Gastrocnemius medialis (tissue), 4 donors: ENCODE results near the gene KIF16B. TPM values are rescaled to one million over a fixed set of nuclear protein-coding genes. Genes with fewer than 3 reads are reported as not detected.
A peak's percentile ranks its signal among the peaks of the same experiment; 100 is the strongest.

Source experiments
- ATAC-seq, 2 donors: fragments of 150-250 bp; one replicate each; pipeline ENCODE4 v1.9.1; 2016
- DNase-seq, 2 donors: peaks; one replicate each; pipeline ENCODE4 v3.0.0-alpha.2; 2019
- H3K27ac ChIP-seq, 4 donors: fragments of 200-600 bp; sonication (generic); 1 replicate in 1 of 4; 2 replicates in 3 of 4; pipeline ENCODE4 v1.5.1; 2016 to 2018; ENCODE audit warnings: mild to moderate bottlenecking in 2 of 4, moderate library complexity in 1 of 4
- H3K27me3 ChIP-seq, 3 donors: fragments of 200-600 bp; sonication (generic) in 2 of 3; 1 replicate in 1 of 3; 2 replicates in 2 of 3; pipeline versions ENCODE4 v1.5.1 to v1.6.0; 2016 to 2019; ENCODE audit warnings: mild to moderate bottlenecking in 1 of 3, moderate library complexity in 1 of 3
- H3K36me3 ChIP-seq, 2 donors: fragments of 200-600 bp; sonication (generic) in 1 of 2; one replicate each; pipeline ENCODE4 v1.5.1; 2017 to 2018
- H3K4me1 ChIP-seq, 2 donors: fragments of 200-600 bp; sonication (generic) in 1 of 2; one replicate each; pipeline ENCODE4 v1.5.1; 2016 to 2017; ENCODE audit warnings: mild to moderate bottlenecking in 2 of 2
- H3K4me3 ChIP-seq, 4 donors: fragments of 200-600 bp; sonication (generic) in 3 of 4; 1 replicate in 1 of 4; 2 replicates in 3 of 4; pipeline ENCODE4 v1.5.1; 2016 to 2019; ENCODE audit warnings: mild to moderate bottlenecking in 2 of 4
- H3K9me3 ChIP-seq, 3 donors: fragments of 200-600 bp; sonication (generic) in 2 of 3; 1 replicate in 1 of 3; 2 replicates in 2 of 3; pipeline ENCODE4 v1.5.1; 2016 to 2019
- CTCF ChIP-seq, 5 experiments: fragments of 450-650 bp in 3 of 5; fragments of 200-600 bp in 2 of 5; sonication (generic) in 2 of 5; IDR thresholded peaks in 4 of 5; conservative IDR thresholded peaks in 1 of 5; 1 replicate in 4 of 5; 2 replicates in 1 of 5; pipeline ENCODE4 v1.5.1; 2016 to 2019; ENCODE audit warnings: antibody characterized with exemption in 5 of 5, mild to moderate bottlenecking in 3 of 5, moderate library complexity in 3 of 5
- POLR2A ChIP-seq, 2 donors: fragments of 450-650 bp; IDR thresholded peaks; one replicate each; pipeline ENCODE4 v1.6.1; 2017; ENCODE audit warnings: antibody characterized with exemption in 2 of 2, mild to moderate bottlenecking in 2 of 2, moderate library complexity in 2 of 2
- in situ Hi-C, 4 donors: fragments of 200-750 bp; cut with MboI; loops; one replicate each; pipeline versions ENCODE4 v1.15.0 to v1.8.0; 2017; ENCODE audit warnings: low sequenced_read_pairs in 4 of 4
- intact Hi-C: fragments of 100-400 bp; cut with DNase I; formaldehyde crosslinking; loops from one replicate; pipeline ENCODE4 v1.15.1; 2023; ENCODE audit warnings: low total_unique reads
- total RNA-seq, 4 donors: library from RNA; depleted of rRNA; stranded (reverse); fragments of >200 nt; gene quantifications; one replicate each; pipeline versions ENCODE4 v1.1.0 to v1.2.3, GENCODE V29; 2016

The KIF16B gene
- total RNA-seq, 4 donors from 2014 or later = 13.4 to 23.9 (median 20.0) TPM

GRCh38 chr20:16551607-16552006, 21.6 kb downstream of the KIF16B start:
- no peak overlapping the region for H3K4me3 ChIP-seq
- ATAC-seq = no peak
- H3K4me1 ChIP-seq = peaks cover 27 to 29% of the 10 kb centered on the region in 2 donors
- intact Hi-C loops (no loop called here), in situ Hi-C loops (no loop called here)
- no peak for DNase-seq
- H3K9me3 ChIP-seq = no peaks in the 10 kb centered on the region
- H3K27me3 ChIP-seq = no peaks in the 10 kb centered on the region
- H3K27ac ChIP-seq = no peak overlapping the region
- H3K36me3 ChIP-seq = no peaks in the 10 kb centered on the region
- TF ChIP-seq CTCF (IDR thresholded peaks at IDR 0.05 in 4 of 5, conservative IDR thresholded peaks at IDR 0.05 in 1 of 5) (no peak), POLR2A (IDR thresholded peaks at IDR 0.05) (no peak)

- Histone ChIP-seq H3K4me3 (no peak overlapping the region), H3K9me3 (no peaks in the 10 kb centered on the region), H3K36me3 (no peaks in the 10 kb centered on the region), H3K4me1 (peaks cover 0 to 7% of the 10 kb centered on the region in 2 donors), H3K27ac (no peak overlapping the region), H3K27me3 (no peaks in the 10 kb centered on the region)
- intact Hi-C loops (no loop called here), in situ Hi-C loops (no loop called here)
- DNase-seq (no peak), ATAC-seq (no peak)
- no peak for TF ChIP-seq CTCF (IDR thresholded peaks at IDR 0.05 in 4 of 5, conservative IDR thresholded peaks at IDR 0.05 in 1 of 5)
- no peak for TF ChIP-seq POLR2A (IDR thresholded peaks at IDR 0.05)
These were observed 25.1 kb downstream of the KIF16B start for GRCh38 chr20:16548068-16548672.

- peaks cover 14 to 18% of the 10 kb centered on the region in 2 donors for H3K4me1 ChIP-seq
- no peaks in the 10 kb centered on the region for H3K27me3 ChIP-seq
- no peaks in the 10 kb centered on the region for H3K36me3 ChIP-seq
- no peak overlapping the region for H3K27ac ChIP-seq
- in situ Hi-C loops = no loop called here
- DNase-seq (no peak), ATAC-seq (peak in 1 of 2 donors; percentile 7)
- TF ChIP-seq CTCF (IDR thresholded peaks at IDR 0.05 in 4 of 5, conservative IDR thresholded peaks at IDR 0.05 in 1 of 5) = no peak
- no peak for TF ChIP-seq POLR2A (IDR thresholded peaks at IDR 0.05)
- no peak overlapping the region for H3K4me3 ChIP-seq
- intact Hi-C loops = no loop called here
- no peaks in the 10 kb centered on the region for H3K9me3 ChIP-seq
These were observed 28.3 kb downstream of the KIF16B start for GRCh38 chr20:16544949-16545348.

- Histone ChIP-seq H3K27ac (peak overlapping the region in 1 of 4 donors; percentile 81), H3K9me3 (no peaks in the 10 kb centered on the region), H3K4me3 (no peak overlapping the region), H3K36me3 (no peaks in the 10 kb centered on the region), H3K4me1 (peaks cover 14 to 18% of the 10 kb centered on the region in 2 donors), H3K27me3 (no peaks in the 10 kb centered on the region)
- no peak for TF ChIP-seq CTCF (IDR thresholded peaks at IDR 0.05 in 4 of 5, conservative IDR thresholded peaks at IDR 0.05 in 1 of 5)
- no peak for TF ChIP-seq POLR2A (IDR thresholded peaks at IDR 0.05)
- intact Hi-C loops (no loop called here), in situ Hi-C loops (no loop called here)
- ATAC-seq (no peak), DNase-seq (no peak)
These were observed 30.8 kb downstream of the KIF16B start for GRCh38 chr20:16542477-16542876.

GRCh38 chr20:16541878-16542277, 31.4 kb downstream of the KIF16B start:
- H3K4me1 ChIP-seq = peaks cover 14 to 22% of the 10 kb centered on the region in 2 donors
- intact Hi-C loops = no loop called here
- peak overlapping the region; percentile 62 to 81 (median 74) for H3K27ac ChIP-seq
- DNase-seq = no peak
- peak in 1 of 2 donors; percentile 12 for ATAC-seq
- H3K4me3 ChIP-seq = no peak overlapping the region
- no peaks in the 10 kb centered on the region for H3K9me3 ChIP-seq
- no peaks in the 10 kb centered on the region for H3K27me3 ChIP-seq
- no peaks in the 10 kb centered on the region for H3K36me3 ChIP-seq
- TF ChIP-seq POLR2A (IDR thresholded peaks at IDR 0.05) = no peak
- TF ChIP-seq CTCF (IDR thresholded peaks at IDR 0.05 in 4 of 5, conservative IDR thresholded peaks at IDR 0.05 in 1 of 5) = no peak
- in situ Hi-C loops = no loop called here
